AG08395 (cell line): ENCODE measurements around the gene ZNF180.
"Not testable (repeated sequence)": the region's sequence is repeated elsewhere in the genome, so short reads cannot be mapped to it uniquely, and the experiment has no call there.

Experiments used
- DNase-seq: peaks from one replicate; pipeline ENCODE4 v3.0.0; 2012; ENCODE audit warnings: mixed read lengths, low spot score

Gene ZNF180

DNA sequence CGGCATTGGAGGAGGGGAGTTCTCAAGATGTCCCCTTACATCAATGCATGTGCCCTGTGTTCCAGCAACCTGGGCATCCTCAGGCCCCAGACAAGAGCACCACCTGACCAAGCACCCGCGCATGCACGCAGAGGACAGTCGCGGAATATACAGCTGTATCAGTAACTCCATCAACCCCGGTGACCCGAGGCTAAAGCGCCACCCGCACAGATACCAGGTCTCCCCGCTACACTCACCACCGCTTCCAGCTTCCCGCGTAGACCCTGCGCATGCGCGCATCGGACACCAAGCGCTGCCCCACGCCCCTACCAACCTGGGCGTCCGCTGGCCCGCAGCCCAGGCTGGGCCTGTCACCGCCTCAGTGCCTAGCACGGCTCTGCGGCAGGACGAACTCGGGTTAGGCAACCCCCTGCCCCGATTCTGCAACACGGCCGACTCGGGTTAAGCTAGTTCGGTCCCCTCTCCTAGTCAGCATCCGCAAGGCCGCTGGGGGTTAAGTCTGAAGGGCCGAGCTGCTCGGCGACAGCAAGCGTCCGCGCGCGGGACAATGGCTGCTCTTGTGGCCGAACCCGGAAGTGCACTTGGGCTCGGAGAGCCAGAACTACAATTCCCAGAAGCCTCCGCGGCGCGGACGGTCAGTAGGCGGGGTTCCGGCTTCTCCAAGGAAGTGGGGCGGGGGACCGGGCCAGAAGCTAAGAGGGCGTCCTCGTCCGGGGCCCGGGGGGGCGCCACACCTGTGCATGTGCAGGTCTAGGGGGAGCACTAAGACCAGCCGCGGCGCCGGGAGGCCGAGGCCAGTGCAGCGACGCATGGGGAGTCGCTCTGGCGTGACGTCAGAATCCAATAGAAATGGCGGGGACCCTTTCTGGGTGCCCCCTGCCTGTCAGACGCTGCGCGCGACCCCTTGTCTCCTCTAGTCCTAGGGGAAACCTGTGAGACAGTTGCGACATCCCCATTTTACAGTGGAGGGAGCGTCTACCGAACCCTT, at the start of gene ZNF180:
Gene ZNF180, minus strand, starts transcription at position 561 of the 988 bp plus-strand sequence. CDS start 3,188 bp downstream, outside the sequence.
- peak; percentile 97 for DNase-seq

DNA sequence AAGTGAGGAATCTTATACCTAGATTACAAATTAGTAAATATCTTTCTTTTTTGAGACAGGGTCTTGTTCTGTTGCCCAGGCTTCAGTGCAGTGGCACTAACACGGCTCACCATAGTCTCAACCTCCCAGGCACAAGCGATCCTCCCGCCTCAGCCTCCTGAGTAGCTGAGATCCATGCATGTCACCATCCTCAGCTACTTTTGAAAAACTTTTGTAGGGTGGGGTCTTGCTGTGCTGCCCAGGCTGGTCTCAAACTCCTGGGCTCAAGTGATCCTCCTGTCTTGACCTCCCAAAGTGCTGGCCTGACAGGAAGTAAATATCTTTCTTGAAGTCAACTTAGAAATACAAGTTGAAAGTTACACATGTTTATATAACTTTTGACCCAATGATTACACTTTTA, 49.2 kb upstream of the ZNF180 start:
- no peak for DNase-seq

DNA sequence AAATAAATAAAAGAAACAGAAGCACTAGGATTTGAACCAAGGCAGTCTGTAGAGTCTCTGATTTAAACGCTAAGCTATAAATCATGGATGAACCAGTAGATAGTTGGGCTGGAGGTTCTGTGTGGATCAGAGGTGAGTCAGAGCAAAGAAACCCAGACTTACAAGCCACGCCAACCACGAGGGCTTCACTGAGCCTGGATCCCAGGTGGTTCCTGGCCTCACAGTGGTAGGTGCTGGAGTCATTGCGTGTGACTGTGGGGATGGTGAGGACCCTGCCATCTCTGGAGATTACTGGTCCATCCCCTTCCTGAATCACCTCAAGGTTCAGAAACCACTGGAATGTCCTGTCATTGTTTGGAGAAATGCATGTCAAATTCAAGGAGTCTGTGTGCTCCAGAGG, 48.4 kb upstream of the ZNF180 start:
- peak; percentile 45 for DNase-seq

DNA sequence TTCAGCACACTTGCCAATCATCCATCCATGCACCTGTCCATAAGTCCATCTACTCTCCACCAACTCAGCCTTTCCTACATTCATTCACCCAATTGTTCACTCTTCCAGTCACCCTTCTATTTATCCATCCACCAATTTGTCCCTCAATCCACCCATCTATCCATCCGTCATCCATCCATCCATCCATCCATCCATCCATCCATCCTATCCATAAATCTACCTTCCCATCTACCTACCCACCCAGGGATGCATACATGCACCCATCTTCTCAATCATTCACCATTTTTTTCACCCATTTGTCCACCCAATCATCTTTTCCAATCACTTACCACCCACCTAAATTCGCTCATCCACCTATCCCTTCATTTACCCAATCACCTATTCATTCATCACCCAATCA, 43.7 kb upstream of the ZNF180 start:
- DNase-seq: no peak

DNA sequence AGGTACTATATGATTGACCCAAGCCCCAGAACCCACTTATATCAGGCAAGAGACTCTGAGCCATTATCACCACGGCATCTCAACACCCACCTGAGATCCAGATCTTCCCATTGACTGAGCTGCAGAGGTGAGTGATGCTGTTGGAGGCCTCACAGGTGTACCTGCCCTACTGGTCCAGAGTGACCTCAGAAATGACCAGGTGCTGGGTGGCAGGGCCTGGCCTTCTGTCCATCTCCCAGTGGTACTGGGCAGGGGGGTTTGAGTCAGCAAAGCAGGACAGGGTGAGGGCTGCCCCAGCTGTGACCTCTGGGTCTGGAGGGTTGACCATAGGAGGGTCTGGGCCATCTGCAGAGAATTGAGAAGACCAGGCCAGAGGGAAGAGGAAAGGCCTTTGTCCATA, 42.3 kb upstream of the ZNF180 start:
- no peak for DNase-seq

DNA sequence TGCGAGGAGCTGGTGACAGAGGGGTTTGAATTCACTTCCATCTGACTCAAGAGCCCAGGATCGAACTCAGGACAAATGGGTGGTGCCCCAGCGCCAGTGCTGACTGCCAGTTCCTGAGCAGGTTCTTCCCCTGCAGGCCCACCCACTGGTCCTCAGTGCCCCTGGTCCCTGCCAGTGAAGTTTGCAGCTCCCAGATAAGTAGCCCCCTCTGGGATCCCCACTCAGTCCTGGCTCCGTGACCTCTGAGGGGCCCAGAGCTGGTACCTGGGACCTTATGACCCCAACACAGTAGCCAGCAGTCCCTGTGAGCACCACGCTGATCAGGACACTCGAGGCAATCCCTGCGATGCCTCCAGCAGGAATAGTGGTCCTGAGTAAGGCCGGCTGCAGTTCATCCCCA, 40.4 kb upstream of the ZNF180 start:
- DNase-seq: no peak

DNA sequence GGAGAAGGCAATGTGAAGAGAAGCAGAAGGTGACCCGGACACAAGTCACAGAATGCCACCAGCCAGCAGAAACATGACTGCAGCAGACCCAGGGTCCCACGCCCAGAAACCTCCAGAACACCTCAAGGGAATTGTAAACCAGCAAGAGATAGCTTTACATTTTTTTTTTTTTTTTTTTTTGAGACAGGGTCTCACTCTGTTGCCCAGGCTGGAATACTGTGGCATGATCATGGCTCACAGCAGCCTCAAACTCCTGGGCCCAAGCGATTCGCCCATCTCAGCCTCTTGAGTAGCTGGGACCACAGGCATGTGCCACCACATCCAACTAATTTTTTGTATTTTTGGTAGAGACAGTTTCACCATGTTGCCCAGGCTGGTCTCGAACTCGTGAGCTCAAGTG, 39.7 kb upstream of the ZNF180 start:
- no peak for DNase-seq

DNA sequence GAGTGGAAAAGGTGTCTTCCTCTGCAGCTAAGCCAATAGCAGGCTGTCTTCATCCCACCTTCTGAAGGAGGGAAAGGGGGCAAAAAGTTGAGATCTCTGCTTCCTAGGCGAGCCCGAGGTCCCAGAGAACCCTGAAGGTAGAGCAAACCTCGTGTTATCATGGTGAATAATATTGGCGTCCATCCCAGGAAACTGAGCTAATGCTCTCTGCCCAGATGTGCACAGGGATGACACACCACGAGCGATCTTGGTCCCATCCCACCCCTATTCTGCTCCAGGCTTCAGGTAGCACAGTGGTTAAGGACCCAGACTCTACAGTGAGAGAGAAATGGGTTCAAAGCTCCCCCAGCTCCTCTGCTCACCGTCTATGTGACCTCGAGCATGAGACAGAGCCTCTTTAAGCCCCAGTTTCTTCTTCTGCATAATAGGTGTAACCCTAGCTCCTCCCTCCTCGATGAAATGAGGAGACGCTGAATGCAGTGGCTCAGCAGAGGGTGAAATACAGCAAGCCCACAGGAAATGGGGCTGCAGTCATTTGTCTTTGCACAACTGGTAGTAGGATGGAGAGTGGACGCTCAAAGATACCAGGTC, 39.0 kb upstream of the ZNF180 start:
- peak; percentile 36 for DNase-seq

DNA sequence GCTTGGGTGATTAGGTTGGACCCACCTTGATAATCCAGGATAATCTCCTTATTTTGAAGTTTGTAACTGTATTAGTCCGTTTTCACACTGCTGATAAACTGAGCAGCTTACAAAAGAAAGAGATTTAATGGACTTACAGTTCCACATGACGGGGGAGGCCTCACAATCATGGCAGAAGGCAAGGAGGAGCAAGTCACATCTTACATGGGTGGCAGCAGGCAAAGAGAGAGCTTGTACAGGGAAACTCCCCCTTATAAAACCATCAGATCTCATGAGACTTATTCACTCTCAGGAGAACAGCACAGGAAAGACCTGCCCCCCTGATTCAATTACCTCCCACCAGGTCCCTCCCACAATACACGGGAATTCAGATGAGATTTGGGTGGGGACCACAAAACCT, 35.0 kb upstream of the ZNF180 start:
- DNase-seq: not testable (repeated sequence)

DNA sequence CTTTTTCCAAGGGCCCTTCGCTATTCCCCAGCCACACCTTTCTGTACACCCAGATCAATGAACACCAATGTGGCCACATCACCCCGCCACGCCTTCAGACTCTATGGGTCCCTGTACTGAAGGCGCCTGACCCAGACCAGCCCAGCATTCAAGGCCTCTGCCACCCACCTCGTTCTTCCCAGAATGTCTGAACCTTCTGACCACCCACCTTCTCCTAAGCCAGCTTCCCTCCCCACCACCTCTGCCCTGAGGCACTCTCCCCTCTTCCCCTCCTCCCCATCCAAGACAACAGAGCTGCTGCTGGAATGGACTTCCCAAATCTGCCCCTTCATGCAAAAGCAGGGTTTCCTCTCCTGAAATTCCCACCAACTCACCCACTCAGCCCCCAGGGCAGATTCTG, 32.5 kb upstream of the ZNF180 start:
- DNase-seq: no peak

DNA sequence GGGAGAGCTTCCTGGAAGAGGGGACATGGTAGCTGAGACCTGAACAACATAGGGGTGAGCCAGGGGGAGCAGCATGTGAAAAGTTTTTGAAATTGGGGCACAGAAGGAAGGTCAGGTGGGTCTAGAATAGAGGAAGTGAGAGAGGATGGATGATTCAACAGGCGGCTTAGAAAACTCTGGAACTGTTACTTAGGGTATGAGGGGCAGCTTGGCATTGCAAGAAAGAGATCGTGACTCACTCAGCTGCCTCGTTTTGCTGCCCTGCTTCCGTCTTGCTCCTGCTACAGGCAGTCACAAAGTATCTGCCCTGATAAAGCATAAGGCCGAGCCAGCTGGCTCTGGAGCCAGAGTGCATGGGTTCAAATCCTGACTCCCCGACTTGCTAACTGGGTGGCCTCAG, 30.5 kb upstream of the ZNF180 start:
- no peak for DNase-seq

DNA sequence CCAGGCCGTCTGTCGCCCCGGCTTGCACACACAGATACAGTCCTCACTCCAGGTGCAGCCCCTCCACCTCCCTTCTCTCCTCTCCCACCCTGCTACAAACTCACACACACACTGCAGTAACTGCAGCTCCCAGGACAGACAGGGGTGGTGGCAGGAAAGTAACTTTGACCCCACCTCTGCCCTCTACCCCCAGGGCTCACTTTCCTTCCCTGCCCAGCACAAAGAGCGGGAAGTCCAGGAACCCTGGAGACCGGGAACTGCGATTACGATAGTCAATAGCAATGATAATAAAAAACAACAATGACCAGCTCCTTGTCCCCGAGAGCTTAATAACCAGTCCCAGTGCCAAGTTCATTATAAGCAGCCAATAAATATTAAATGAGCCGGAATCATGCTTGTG, 29.2 kb upstream of the ZNF180 start, which contains the start of gene CEACAM20:
Gene CEACAM20, minus strand, starts transcription at position 140 of the 400 bp plus-strand sequence. CDS start 166 bp downstream, outside the sequence.
- no peak for DNase-seq

DNA sequence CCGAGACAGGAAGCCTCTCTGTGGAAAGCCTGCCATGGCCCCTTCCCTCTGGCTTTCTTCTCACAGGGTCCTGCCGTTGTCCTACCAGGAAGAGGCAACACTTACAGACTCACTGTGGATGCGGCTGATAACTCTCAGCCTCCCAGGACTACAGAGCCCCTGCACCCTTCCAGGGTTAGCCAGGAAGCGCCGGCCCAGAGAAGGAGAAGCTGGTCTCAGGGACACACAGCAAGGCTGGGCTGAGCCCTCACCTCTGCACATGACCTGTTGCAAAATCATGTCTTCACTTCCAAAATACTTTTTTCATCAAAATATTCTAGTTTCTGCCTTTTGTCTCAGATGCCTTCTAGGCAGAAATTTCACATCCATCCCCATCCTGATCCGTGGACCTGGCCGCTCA, 27.2 kb upstream of the ZNF180 start:
- no peak for DNase-seq

DNA sequence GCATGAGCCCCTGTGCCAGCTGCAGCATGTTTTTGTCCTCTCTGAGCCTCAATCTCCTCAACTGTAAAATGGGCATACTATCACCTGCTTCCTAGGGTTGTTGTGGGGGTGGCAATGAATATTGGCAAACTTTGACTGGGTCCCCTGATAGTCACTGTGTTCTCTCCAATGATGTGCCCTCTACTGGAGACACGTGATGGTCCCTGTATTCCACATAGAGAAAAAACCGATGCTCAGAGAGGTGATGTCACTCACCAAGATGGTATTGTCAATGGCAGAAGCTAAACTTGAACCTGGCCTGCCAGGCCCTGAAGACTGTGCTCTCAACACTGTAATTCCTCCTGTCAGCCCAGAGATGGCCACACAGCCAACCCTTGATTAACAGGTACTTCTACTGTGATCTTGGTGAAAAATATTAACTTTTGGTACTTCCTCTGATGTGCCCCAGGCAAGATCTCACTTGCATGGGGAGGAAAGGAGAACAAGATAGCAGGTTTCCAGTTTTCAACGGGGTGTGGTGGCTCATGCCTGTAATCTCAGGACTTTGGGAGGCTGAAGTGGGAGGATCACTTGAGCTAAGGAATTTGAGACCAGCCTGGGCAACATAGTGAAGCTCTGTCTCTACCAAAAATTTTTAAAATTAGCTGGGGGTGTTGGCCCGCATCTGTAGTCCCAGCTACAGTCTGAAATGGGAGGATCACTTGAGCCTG, 25.6 kb upstream of the ZNF180 start:
- no peak for DNase-seq

DNA sequence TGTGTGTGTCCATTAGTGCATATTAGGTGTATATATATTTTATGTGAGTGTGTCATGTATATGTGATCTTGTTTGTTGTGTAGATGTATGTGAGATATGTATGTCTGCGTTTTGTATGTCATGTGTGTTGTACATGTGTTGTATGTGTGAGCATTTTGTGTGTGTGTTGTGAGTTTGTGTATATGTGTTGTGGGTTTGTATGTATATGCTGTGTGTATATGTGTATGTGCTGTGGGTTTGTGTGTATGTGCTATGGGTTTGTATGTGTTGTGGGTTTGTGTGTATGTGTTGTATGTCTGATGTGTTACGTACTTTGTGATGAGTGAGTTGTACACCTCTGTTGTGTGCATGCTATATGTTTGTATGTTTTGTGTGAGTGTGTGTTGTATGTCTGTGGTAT, 21.0 kb upstream of the ZNF180 start:
- DNase-seq: no peak

DNA sequence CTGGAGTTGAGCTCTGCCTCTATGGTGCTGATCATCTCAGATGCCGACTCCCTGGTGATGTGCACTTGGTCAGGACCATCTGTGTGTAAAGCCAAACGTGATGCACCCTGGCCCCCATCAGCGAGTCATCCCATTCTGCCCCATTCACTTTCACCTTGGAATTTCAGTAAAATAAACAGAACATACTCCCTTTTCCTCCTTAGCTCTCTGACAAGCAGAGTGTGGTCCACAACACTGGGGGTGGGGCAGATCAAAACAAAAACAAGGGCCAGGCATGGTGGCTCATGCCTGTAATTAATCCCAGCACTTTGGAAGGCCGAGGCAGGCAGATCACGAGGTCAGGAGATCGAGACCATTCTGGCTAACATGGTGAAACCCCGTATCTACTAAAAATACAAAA, 16.8 kb upstream of the ZNF180 start:
- no peak for DNase-seq

DNA sequence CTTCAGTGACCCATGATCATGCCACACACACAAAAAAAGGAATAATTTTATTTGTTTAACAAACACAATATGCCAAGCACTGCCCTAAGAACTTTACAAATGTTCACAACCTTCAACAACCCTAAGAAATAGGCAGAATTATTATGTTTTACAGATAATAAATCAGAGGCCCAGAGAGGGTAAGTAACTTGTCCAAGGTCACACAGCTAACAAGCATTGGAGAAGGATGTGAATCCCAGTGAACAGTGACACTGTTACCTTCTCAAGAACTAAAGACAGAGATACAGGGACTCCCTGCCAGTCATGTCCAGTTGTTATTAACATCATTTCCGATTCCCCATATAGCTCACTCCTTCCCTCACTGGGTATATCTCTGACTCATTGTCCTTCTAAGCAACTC, 15.6 kb upstream of the ZNF180 start:
- DNase-seq: no peak

DNA sequence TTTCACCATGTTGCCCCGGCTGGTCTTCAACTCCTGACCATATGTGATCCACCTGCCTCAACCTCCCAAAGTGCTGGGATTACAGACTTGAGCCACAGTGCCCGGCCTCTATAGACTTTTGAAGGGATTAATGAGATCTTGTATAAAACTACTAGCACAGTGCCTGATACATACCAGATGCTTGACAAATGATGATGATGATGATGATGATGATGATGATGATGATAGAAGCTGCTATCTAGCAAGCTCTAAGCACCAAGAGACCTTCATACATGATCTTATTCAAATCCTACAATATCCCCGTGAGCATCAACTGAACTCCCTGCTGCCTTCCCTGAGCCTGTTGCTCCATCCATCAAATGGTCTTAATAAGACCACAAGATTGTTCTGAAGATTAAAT, 14.7 kb upstream of the ZNF180 start:
- DNase-seq: no peak

DNA sequence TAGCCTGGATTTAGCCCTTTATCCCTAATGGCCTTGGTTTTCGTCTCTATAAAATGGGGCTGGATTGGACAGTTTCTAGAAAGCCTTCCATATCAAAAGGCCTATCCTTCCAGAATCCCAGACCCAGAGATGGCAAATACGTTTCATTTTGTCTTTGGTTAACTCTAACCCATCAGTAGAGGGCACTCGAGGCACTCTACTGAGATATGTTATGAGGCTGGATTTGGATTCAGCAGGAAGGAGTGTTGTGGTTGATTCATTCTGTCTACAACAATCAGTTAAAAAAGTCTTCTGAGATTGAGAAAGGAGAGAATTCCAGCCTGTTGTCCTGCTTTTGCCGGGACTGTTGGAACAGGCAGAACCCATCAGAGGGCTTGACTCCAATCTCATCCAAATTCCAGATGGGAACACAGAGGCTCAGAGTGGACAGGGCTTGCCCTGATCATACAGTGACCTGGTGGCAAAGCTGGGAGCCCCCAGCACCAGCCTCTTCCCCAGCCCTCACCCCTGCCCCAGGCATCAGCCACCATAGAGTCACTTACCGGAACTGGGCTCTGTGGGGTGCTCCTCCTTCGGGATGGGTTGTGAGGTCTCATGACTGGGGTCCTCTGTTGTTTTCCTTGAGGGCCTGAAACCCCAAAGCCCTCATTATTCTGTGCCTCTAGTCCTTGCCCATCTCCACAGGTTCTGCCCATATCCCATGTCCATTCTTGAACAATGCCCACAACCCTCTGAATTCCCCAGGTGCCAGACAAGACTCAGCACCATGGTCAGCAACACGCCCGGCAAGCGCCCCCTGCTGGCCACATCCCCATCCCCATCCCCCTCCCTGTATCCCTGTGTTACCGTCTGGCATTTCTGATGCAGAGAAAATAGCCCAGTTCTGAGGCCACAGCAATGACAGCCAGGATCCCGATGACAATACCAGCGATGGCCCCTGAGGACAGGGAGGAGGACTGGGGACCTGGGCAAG, 12.3 kb upstream of the ZNF180 start:
- peak; percentile 42 for DNase-seq

DNA sequence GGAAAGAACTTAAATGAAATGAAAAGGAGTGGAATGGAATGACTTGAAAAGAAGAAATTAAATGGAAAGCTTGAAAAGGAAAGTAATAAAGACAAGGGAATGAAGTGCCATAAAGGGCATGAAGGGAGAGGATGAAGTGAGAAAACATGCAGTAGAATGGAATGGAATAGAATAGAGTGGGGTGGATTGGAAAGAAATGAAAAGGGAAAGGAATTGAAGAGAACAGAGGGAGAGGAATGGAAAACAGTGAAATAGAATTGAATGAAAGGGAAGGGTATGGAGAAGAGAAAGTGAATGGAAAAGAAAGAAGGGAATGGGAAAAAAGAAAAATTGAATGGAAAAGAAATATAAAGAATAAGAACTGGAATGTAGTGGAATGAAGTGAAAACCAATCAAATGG, 9.2 kb upstream of the ZNF180 start:
- DNase-seq: no peak

DNA sequence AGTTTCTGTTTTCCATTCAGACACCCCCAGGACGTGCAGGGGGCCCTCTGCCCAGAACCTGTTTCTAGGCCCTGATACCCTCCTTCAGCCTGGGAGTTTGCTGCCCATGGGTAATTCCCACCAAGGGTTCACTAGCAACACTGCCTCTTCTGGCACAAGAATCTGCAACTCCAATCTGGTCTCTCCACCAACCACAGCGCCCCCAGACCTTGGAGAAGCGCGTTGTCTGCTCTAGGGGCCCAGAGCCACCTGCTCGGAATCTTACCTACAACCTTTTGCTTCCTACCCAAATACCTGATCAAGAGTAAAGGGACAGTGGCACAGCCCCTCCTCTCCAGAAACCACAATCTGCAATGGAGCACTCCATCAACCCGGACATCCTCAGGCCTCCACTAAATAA, 763 bp downstream of the ZNF180 start:
- DNase-seq: no peak

DNA sequence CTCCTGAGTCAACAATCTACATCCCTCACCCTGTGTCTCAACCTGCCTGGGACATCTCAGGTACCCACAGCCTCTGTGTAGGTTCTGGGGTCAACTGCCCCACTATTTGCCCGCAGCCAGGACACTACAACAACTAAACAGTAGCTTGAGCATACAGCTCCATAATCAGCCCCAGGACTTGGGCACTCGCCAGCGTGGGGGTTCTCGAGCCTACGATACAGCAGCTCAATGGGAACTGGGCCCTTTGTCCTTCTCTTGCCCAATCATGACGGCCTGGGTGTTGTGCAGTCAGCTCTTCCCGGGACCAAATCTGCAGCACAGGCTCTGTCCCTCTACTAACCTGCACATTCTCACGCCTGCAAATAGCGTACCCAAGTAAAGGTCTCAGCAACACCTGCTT, 1.3 kb downstream of the ZNF180 start:
- DNase-seq: no peak
